Epithelial cell of esophagus (primary cell): ENCODE data around the gene FBXW8.

ENCODE experiments used
- DNase-seq: peaks from one replicate; pipeline ENCODE4 v3.0.0; 2010; ENCODE audit warnings: low read depth
- H3K4me3 ChIP-seq: 2 replicates; pipeline ENCODE4 v1.5.1; 2011; ENCODE audit warnings: mild to moderate bottlenecking, low read length, control low read depth
- CTCF ChIP-seq: IDR thresholded peaks from 2 replicates; pipeline ENCODE4 v1.5.1; 2011; ENCODE audit warnings: low read depth, mild to moderate bottlenecking, low read length, control low read depth, inconsistent platforms; ENCODE audit not compliant: insufficient read depth; ENCODE audit errors: missing control alignments

The FBXW8 gene

GRCh38 chr12:117009759-117010158 is 99.0 kb downstream of the FBXW8 start:
- no peak overlapping the region for H3K4me3 ChIP-seq
- DNase-seq: no peak
- TF ChIP-seq CTCF: no peak

- no peak for TF ChIP-seq CTCF
- DNase-seq: no peak
- H3K4me3 ChIP-seq: no peak overlapping the region
These were observed 100.1 kb downstream of the FBXW8 start for GRCh38 chr12:117010693-117011451.

- DNase-seq: peak; percentile 57
- no peak overlapping the region for H3K4me3 ChIP-seq
- TF ChIP-seq CTCF: no peak
These were observed 101.4 kb downstream of the FBXW8 start for GRCh38 chr12:117011988-117012805.

GRCh38 chr12:117013726-117014125 is 103.0 kb downstream of the FBXW8 start:
- no peak overlapping the region for H3K4me3 ChIP-seq
- no peak for TF ChIP-seq CTCF
- peak; percentile 25 for DNase-seq

GRCh38 chr12:117014342-117014887 is 103.7 kb downstream of the FBXW8 start:
- DNase-seq: no peak
- TF ChIP-seq CTCF: no peak
- no peak overlapping the region for H3K4me3 ChIP-seq

GRCh38 chr12:117015811-117016210 is 105.1 kb downstream of the FBXW8 start:
- DNase-seq: no peak
- no peak overlapping the region for H3K4me3 ChIP-seq
- TF ChIP-seq CTCF: no peak
